Liver (tissue), 9 donors: ENCODE measurements around the gene KRTAP5-6. TPM values are rescaled to one million over a fixed set of nuclear protein-coding genes. Genes with fewer than 3 reads are reported as not detected.
A peak's percentile ranks its signal among the peaks of the same experiment; 100 is the strongest.

Source experiments
- DNase-seq: peaks from one replicate; pipeline ENCODE4 v3.0.0-alpha.2; 2017; ENCODE audit warnings: low spot score
- H3K27ac ChIP-seq, 2 donors: one replicate each; pipeline ENCODE4 v1.7.0; 2013; ENCODE audit warnings: inconsistent platforms in 2 of 2, low read length in 2 of 2, control low read depth in 1 of 2, low read depth in 1 of 2, mild to moderate bottlenecking in 1 of 2
- H3K27me3 ChIP-seq, 4 donors: one replicate each; pipeline versions ENCODE4 v1.6.1 to v1.7.0; 2013; ENCODE audit warnings: low read length in 3 of 4, inconsistent platforms in 1 of 4, mild to moderate bottlenecking in 1 of 4, moderate library complexity in 1 of 4; ENCODE audit not compliant: control insufficient read depth in 4 of 4, insufficient read depth in 4 of 4
- H3K36me3 ChIP-seq, 4 donors: one replicate each; pipeline versions ENCODE4 v1.6.1 to v1.7.0; 2013; ENCODE audit warnings: low read length in 3 of 4, mild to moderate bottlenecking in 3 of 4, low read depth in 1 of 4, moderate library complexity in 1 of 4; ENCODE audit not compliant: control insufficient read depth in 4 of 4, insufficient read depth in 3 of 4
- H3K4me1 ChIP-seq, 4 donors: one replicate each; pipeline versions ENCODE4 v1.6.1 to v1.7.0; 2013; ENCODE audit warnings: low read length in 3 of 4, mild to moderate bottlenecking in 3 of 4, moderate library complexity in 1 of 4; ENCODE audit not compliant: control insufficient read depth in 4 of 4, insufficient read depth in 4 of 4
- H3K4me3 ChIP-seq, 3 donors: one replicate each; pipeline versions ENCODE4 v1.6.1 to v1.7.0; 2013; ENCODE audit warnings: low read length in 3 of 3, control low read depth in 1 of 3, low read depth in 1 of 3, mild to moderate bottlenecking in 1 of 3
- H3K9ac ChIP-seq, 2 donors: one replicate each; pipeline ENCODE4 v1.7.0; 2013; ENCODE audit warnings: low read length in 2 of 2, mild to moderate bottlenecking in 2 of 2, moderate library complexity in 2 of 2, control low read depth in 1 of 2, low read depth in 1 of 2
- H3K9me3 ChIP-seq, 4 donors: one replicate each; pipeline versions ENCODE4 v1.6.1 to v1.7.0; 2013; ENCODE audit warnings: low read length in 3 of 4; ENCODE audit not compliant: control insufficient read depth in 4 of 4
- ATF3 ChIP-seq: IDR thresholded peaks from 2 replicates; pipeline ENCODE4 v1.6.1; 2016; ENCODE audit warnings: antibody characterized with exemption
- CTCF ChIP-seq: fragments of 150-350 bp; IDR thresholded peaks from 2 replicates; pipeline ENCODE4 v1.5.1; 2017; ENCODE audit warnings: improper control_type of control experiment, low read depth, low read length; ENCODE audit not compliant: missing input control
- HNF4G ChIP-seq: IDR thresholded peaks from 2 replicates; pipeline ENCODE4 v1.6.1; 2016; ENCODE audit warnings: antibody characterized with exemption
- MAX ChIP-seq: IDR thresholded peaks from 2 replicates; pipeline ENCODE4 v1.6.1; 2016; ENCODE audit warnings: antibody characterized with exemption
- RAD21 ChIP-seq, 2 donors: IDR thresholded peaks; 2 replicates each; pipeline ENCODE4 v1.6.1; 2016; ENCODE audit warnings: antibody characterized with exemption in 2 of 2, mild to moderate bottlenecking in 2 of 2
- SP1 ChIP-seq: IDR thresholded peaks from 2 replicates; pipeline ENCODE4 v1.6.1; 2018; ENCODE audit warnings: antibody characterized with exemption, mild to moderate bottlenecking
- YY1 ChIP-seq: IDR thresholded peaks from 2 replicates; pipeline ENCODE4 v1.6.1; 2016; ENCODE audit warnings: antibody characterized with exemption, mild to moderate bottlenecking
- ZBTB33 ChIP-seq: IDR thresholded peaks from 2 replicates; pipeline ENCODE4 v1.6.1; 2016; ENCODE audit warnings: antibody characterized with exemption
- WGBS: extraction: QIAGEN DNeasy Blood & Tissue Kit; methylation state at CpG from one replicate; pipeline ENCODE4 v1.1.7; 2013; 5-methylcytosine and 5-hydroxymethylcytosine counted together
- polyA plus RNA-seq, 2 donors: library from polyadenylated mRNA; stranded (reverse) in 1 of 2; unstranded in 1 of 2; fragments of 200-250 nt in 1 of 2; fragments of >200 nt in 1 of 2; fragmentation: Nextera tagmentation in 1 of 2; extraction: Ambion mirVana in 1 of 2; gene quantifications; one replicate each; pipeline versions ENCODE4 v1.2.1 to v1.2.3, GENCODE V29; 2013 to 2015
- total RNA-seq, 2 donors: library from RNA; depleted of rRNA; stranded (reverse); fragments of >200 nt; gene quantifications; one replicate each; pipeline ENCODE4 v1.2.3, GENCODE V29; 2014
- donor health status: healthy.
- donor health status: healthy.
- donor health status: healthy.
- donor health status: healthy.
- donor health status: healthy.

Gene KRTAP5-6
- total and polyA plus RNA-seq, 4 donors, result 0.84 to 1.2 TPM; not detected in 2

GRCh38 chr11:1652026-1652425 lies 45.0 kb upstream of the KRTAP5-6 start (continued):
- TF ChIP-seq ATF3 (no peak), MAX (no peak), ZBTB33 (no peak), RAD21 (IDR thresholded peaks at IDR 0.05) (no peak), HNF4G (no peak)

- WGBS, result 45% methylated on average over 20 of the region's 20 CpGs
- Histone ChIP-seq H3K27me3 (no peaks in the 10 kb centered on the region), H3K4me3 (no peak overlapping the region), H3K9ac (no peak overlapping the region), H3K4me1 (peaks cover 23 to 47% (median 42%) of the 10 kb centered on the region in 4 donors), H3K36me3 (no peaks in the 10 kb centered on the region), H3K27ac (no peak overlapping the region), H3K9me3 (no peaks in the 10 kb centered on the region)
- TF ChIP-seq YY1, result no peak
- no peak for DNase-seq
Observed at GRCh38 chr11:1652442-1652770, 44.6 kb upstream of the KRTAP5-6 start.

- peak; percentile 84 for DNase-seq
- TF ChIP-seq MAX (no peak), RAD21 (IDR thresholded peaks at IDR 0.05) (peak; percentile 97), SP1 (peak; percentile 19), CTCF (peak; percentile 98)
- no peaks in the 10 kb centered on the region for H3K27me3 ChIP-seq
- no peak overlapping the region for H3K4me3 ChIP-seq
- H3K4me1 ChIP-seq, result peaks cover 23 to 47% (median 42%) of the 10 kb centered on the region in 4 donors
- H3K27ac ChIP-seq, result peak overlapping the region; percentile 76 to 89
- no peaks in the 10 kb centered on the region for H3K9me3 ChIP-seq
- no peaks in the 10 kb centered on the region for H3K36me3 ChIP-seq
- WGBS, result 20% methylated on average over 34 of the region's 34 CpGs
- peak overlapping the region in 1 of 2 donors; percentile 69 for H3K9ac ChIP-seq
Observed at GRCh38 chr11:1652771-1653540, 44.0 kb upstream of the KRTAP5-6 start.
